OCI-LY1 (cell line): ENCODE data around the gene NLK.
A peak's percentile ranks its signal among the peaks of the same experiment; 100 is the strongest.

Experiments
- CTCF ChIP-seq: fragments of 200-600 bp; sonication (generic), shearing (Covaris generic); IDR thresholded peaks from 2 replicates; pipeline ENCODE4 v1.5.1; 2017; ENCODE audit warnings: mild to moderate bottlenecking, antibody characterized with exemption, low read length, moderate library complexity, mixed read lengths
- EZH2 ChIP-seq: fragments of 200-600 bp; sonication (generic), shearing (Covaris generic); IDR thresholded peaks from 2 replicates; pipeline ENCODE4 v1.8.0; 2017; ENCODE audit warnings: borderline replicate concordance, mixed run types, mild to moderate bottlenecking, antibody characterized with exemption, low read length, moderate library complexity, mixed read lengths

- TF ChIP-seq CTCF, result peak; percentile 31
- no peak for TF ChIP-seq EZH2
Measured at GRCh38 chr17:28136923-28137322, 94.4 kb downstream of the NLK start.
